Mucosa of gallbladder (tissue), 1 donor: ENCODE measurements around the gene ZNF521. TPM values are rescaled to one million over a fixed set of nuclear protein-coding genes. Genes with fewer than 3 reads are reported as not detected.
A peak's percentile ranks its signal among the peaks of the same experiment; 100 is the strongest.

Experiments
- DNase-seq: peaks from one replicate; pipeline ENCODE4 v3.0.0-alpha.2; 2020; ENCODE audit warnings: low spot score
- total RNA-seq: library from RNA; stranded (reverse); gene quantifications from one replicate; pipeline ENCODE4 v1.2.1, GENCODE V29; 2021
- donor health status: DM: no; HTN: no; CAD: no.

Gene ZNF521
- total RNA-seq, 1 donor from 2014 or later, result 14.6 TPM

DNA sequence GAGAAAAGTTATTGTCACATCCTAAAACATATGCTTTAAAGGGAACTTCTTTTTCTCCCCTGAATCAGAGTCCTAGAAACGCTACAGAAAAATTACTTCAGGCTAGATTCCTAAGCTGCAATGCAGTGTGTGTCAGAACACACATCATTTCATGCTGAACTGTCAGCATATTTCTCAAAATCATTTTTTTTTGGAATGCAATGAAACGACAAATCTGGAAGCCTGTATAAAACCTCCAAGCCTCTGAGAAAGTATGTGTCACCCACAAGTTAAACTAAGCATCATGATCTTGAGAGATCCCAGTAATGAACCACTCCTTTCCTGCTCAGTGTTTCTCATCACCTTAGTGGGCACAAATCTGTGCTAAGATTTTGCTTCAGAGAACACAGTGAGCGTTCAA lies 276.2 kb downstream of the ZNF521 start:
- DNase-seq, result no peak

DNA sequence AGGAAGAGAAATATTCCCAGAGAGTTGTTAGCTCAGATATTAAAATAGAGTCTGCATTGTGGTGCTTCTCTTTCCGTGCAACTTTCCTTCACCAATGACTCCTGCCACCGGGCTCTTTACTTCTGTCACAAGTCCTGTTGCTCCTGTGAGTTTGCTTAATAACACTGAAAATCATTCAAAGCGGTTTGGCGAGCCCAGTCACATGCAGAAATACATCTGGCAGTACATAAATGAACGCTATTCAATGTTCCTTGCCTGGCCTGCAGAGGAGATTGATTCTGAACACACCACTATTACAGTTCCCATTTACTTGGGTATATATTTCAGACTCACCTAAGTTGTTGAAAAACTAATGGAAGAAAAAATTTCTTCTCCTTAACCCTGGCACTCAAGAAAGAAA lies 276.6 kb downstream of the ZNF521 start:
- no peak for DNase-seq

DNA sequence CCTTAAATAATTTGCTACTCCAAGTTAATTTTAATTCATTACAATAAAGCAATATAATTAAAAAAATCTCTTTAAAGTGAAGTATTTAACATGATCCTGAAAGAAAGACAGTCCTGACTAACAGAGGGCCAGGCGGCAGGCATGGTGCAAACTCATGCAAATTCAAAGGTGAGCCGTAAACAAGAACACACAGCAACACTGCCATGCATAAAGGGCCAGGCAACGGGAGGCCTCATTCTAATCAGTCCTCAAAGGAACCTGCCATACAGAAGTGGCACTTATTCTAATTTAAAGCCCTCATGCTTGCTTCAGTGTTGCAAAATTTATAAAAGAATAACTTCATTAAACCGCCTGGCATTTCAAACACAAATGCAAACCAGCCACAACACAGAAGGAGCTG lies 277.0 kb downstream of the ZNF521 start:
- no peak for DNase-seq

DNA sequence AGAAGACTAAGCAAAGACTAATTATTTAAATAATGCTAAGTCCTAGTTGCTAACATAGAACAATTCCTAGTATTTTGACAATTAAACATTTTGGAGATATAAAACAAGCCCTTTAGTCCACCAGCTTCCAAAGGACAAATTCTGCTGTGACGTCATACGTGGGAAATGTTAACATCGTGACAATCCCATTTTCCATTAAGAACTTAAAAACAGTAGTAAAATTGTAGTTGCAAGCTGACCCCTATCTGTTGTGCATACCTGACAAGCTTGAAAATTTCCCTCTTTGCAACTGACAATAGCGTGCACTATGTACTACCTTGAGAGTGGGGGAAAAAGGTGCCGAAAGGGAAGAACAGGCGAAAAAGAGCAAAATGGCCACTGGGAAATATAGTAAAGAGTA lies 279.8 kb downstream of the ZNF521 start:
- no peak for DNase-seq

DNA sequence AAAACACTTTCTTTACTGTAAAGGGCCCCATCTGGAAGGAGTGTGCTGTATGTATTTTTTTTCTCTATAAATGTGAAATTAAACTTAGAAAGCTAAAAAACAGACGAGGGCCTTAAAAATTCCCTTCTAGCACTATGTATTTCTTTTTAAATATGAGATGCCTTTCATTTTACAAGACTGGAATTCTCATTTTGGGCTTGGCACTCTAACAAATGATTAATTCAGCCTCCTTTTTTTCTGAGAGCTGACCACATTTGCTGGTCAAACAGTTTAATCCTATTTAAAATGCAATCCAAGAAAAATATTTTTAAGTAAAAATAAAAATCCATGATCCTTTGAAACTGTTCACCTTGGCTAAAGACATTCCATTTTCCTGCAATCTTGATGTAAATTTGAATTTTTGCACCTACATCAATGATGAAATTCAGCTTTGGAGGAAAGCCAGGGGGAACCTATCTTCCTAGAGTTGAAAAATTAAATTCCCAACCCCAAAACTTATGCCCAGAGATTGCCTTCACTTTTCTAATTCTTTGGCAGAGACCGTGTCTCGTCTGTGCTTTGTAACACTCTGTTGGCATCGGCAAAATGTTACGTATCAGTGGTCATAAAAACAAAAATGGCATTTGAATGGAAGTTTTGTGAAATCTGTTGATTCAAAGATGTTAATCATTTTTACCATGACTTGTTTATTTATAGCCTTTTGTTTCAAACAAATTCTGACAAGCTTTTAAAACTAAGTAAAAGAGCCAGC lies 284.5 kb downstream of the ZNF521 start:
- no peak for DNase-seq

DNA sequence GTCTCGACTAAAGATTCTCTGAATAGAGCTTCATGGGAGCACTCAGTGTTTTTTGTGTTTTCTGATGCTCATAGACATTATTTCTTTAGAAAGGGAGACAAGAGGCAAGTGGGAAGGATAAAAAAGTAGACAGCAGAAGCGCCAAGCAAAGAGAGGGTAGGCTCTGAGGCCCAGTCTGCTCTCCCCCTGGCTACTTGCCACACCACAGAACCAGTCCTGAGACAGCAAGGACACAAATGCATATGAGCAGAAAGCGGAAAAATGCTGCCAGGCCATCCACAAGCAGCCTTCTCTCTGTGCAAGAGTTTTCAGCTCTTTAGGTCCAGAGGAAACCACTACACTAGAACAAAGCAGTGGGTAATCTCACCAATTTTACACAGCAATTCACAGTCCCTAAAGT lies 285.4 kb downstream of the ZNF521 start:
- no peak for DNase-seq

DNA sequence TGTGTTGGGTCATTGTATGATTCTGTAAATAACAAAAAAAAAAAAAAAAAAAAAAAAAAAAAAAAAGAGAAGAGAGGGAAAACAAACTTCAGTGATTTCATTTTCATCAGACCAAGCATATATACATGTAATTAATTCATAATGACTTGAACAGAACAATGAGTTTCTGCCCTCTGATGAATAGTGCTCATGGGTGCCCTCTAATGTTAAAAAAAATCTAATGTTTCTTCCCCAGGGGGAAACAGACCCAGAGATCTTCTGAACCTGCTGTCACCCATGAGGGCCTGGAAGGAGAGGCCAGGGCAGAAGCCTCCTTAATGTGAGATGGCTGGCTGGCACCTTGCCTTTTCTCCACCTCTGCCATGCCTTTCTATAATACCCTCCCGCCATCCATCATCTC lies 289.2 kb downstream of the ZNF521 start:
- DNase-seq, result no peak

DNA sequence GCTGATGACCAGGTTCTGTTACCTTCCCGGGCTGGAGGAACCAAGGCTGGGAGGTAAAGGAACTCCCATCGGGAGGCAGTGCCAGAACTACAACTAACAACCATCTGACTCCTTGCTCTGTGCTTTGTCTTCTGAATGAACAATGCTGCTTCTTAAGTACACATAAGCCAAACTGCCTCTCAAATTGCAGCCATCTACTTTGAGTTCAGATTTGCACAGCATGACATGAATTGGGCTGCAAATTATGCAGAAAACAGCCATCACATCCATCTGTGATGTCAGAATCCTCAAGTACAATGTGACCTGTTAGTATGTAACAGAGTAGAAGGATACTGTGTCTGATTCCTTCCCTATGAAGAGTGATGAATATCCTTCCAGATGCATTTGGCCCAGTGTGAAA lies 290.6 kb downstream of the ZNF521 start:
- DNase-seq, result no peak

DNA sequence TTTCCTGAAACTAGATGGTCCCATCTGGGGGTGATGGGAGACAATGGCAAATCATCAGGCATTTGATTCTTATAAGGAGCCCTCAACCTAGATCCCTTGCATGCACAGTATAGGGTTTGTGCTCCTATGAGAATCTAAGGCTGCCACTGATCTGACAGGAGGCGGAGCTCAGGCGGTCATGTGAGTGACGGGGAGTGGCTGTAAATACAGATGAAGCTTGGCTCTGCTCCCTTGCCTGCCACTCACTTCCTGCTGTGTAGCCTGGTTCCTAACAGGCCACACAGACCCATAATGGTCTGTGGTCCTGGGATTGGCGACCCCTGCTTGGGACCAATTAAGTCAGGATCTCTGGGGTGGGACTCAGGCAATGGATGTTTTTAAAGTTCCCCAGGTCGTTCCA lies 293.4 kb downstream of the ZNF521 start:
- no peak for DNase-seq

DNA sequence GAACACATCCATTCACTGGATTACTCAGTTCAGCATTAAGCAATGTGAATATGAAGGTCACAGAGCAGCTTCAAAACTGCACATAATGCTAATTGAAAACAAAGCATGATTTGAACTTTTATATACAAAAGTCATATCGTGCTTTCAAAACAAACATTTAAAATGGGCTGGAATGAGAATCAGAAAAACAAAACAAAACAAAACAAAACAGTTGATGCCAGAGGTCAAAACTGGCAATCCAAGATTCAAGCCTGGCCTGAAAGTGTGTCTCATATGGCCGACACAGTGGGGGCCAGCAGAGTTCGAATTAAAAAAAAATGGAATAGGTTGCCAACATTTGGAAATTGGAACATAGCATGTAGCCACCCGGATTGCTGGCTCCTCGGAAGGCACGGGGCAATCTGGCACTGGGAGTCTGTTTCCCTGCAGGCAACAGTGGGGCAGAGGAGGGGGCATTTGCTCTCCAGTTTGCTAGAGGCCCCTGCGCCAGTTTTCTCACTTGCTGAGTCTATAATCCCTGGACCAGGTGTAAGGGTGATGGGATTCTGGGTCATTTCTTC lies 294.4 kb downstream of the ZNF521 start:
- no peak for DNase-seq

DNA sequence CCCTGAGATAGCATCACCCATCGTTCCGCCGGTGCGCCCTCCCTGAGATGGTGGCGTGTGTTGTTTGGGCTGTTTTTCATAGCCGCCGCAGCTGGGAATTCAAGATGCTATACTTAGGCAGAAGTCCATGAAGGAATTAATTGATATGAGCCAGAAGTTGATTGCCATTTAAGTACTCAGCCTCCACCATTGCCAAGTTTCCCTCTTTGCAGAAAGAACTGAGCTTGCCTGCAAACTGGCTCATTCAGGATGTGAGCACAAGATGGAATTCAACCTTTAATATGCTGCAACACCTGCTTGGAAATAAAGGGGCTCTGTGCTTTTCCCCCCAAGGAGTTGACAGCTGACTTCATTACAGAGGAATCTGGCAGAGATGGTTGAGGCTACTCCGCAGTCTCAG lies 295.5 kb downstream of the ZNF521 start:
- DNase-seq, result no peak

DNA sequence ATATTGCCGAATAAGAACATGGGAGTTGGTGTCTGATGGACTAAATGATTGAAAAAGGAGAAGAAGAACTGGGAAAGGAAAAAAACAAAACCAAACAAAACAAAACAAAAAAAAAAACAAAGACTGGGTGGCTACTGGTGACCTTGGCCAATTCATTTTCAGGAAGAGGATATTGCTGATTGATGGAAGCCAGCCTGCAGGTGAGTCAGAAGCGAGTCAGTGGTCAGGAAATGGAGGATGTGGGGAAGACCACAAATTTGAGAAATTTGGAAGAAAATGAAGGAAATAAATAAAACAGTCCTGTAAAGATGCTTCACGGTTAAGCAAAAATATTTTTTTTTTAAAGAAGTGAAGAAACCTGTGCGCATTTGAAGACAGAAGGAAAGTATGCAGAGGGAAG lies 296.9 kb downstream of the ZNF521 start:
- DNase-seq, result no peak

DNA sequence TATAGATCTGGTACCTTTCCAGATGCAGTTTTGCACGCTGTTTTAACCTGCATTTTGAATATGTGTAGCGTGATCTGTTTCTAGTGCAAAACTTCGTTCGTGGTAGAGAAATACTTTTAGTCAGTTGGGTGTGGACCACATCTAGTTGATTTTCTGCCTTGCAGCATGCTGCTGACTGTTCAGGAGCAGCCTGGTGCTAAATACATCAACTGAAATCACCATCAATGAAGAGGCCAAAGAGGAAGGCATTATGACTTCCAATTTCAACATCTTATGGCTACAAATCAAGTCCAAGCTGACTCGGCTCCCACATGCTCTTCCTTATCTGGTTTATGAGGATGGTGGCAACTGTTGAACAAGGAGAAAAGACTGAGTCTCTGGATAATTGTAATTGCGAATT lies 298.5 kb downstream of the ZNF521 start:
- DNase-seq, result no peak

DNA sequence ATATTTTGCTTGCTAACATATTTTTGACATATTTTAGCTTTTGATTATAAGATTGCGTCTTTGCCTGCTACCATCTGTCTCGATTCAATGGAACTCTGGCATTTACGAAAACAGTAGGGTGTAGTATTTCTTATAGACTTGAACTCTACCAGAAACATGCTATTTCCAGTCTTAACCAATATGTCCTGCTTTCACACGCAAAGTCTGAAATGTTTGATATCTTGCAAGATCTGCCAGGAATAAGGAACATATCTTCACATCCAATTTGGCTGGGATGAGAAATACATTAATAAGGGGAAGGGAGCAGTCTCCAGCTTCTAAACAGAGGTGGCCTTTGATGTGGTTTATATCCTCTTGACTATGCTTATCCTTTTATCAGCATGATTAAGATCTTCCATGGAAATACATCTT lies 299.4 kb downstream of the ZNF521 start:
- DNase-seq, result no peak

DNA sequence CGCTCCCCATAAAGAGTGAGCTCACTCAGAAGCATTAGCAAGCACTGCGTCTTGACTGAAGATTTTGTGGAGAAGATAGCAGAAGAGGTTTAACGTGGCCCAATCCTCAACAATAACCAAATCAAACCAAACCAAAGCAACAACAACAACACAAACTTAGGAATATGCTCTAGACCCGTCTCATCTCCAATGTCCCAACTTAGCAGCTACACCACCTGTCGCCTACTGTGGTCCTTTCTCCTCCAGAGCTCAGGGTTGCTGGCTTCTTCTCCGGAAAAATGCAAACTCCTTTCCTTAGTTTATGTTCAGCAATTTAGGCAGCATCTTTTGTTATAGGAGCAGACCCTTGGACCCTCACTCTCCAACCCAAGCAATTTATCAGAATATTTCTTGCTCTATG lies 301.4 kb downstream of the ZNF521 start:
- no peak for DNase-seq

DNA sequence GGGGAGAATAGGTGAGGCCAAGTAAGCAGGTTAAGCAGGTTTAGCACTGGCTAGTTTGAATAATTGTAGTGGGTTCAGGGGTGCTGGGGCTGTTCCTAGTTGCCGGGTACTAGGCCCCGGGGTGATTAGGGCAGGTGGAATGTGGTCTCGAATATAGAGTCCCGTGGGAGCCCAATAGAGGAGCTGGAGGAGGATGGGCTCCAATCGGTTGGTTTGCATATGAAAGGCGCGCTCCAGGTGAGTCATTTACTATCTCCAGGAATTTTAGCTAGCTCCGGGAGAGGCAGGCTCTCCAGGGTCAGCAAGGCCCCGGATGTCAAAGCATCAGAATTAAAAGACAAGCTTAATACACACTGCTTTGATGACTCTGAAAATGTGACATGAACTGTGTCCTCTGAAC lies 304.0 kb downstream of the ZNF521 start:
- no peak for DNase-seq

DNA sequence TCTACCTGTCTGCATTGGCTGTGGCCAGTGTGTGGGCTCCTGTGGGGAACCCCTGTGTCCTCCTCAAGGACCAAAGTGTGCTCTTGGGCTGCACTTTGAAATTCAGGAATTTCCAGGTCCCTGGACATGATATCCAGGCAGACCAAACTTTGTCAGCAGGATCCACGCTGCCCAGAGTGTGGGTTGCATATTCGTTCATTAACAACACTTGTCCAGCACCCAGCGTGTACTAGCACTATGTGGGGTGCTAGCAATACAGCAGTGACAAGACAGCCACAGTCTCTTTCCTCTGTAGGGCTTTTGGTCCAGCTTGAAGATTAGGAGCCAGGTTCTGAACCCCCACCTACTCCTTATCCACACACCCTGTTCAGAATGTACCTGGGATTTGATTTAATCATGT lies 304.5 kb downstream of the ZNF521 start:
- no peak for DNase-seq

DNA sequence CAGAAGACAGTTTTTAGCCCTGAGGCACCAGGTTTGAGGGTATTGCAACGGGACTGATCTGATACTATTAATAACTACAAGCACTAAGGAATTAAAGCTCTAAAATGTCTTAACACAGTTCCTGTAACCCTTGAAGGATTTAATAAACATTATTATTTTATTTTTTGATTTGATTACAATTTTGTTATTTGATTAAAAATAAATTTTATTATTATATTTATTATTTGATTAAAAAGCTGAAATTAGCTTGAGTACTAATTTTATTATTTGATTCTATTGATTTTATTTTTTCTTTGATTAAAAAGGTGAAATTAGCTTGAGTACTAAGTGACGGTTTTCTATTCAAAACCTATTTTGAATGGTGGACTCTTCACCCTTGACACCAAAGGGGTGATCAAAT lies 307.3 kb downstream of the ZNF521 start:
- DNase-seq, result no peak

DNA sequence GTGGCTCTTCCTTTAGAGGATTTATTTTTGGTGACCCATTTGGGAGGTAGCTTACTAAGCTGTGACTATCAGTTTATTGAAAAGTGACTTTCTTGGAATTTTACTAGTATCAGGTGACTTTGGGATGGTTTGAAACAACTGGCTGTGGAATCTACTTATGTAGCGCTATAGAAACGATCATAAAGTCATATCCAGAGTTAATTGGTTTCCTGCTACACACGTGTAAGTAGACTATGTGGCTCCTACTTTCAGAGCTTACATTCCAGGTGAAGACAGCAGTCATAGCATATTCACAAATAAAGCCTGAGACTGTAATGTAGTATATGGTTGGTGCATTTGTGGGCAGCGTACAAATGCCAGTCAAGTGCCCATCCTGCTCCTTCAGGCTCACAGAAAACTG lies 308.9 kb downstream of the ZNF521 start:
- DNase-seq, result no peak

DNA sequence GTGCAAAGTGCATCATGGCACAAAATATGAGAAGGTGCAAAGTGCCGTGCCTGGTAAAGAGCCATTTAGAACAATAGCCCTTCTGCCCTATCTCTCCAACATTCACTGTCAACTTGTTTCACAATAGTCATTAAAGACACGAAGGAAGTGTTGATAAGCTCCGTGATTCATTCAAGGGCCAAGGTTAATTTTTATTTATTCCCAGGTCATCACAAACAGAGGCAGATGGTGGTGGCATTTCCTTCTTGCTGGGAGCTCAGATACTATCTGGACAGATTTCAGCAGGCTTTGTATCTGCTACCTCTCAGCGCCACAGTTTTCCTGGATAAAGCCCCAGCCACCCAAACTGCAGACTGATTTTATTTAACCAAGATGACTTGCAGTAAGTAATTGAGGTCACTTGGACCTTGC lies 309.3 kb downstream of the ZNF521 start:
- peak; percentile 10 for DNase-seq

DNA sequence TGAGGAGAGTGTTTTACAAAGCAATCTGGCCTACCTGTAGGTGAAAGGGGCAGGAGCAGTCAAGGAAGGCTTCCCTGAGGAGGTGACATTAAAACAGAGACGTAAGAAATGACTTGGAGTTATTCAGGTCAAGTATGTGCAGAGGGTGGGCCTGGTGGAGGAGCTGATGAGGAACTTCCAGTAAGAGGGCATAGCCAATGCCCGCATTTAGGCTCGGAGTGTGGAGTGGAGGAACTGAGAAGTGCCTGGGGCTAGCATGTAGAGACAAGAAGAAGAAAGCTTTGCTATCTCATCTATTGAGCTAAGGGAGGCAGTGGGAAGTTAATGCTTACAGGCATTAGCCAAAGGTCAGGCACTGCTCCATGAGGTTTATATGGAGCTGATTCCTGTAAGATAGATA lies 312.2 kb downstream of the ZNF521 start:
- DNase-seq, result no peak

DNA sequence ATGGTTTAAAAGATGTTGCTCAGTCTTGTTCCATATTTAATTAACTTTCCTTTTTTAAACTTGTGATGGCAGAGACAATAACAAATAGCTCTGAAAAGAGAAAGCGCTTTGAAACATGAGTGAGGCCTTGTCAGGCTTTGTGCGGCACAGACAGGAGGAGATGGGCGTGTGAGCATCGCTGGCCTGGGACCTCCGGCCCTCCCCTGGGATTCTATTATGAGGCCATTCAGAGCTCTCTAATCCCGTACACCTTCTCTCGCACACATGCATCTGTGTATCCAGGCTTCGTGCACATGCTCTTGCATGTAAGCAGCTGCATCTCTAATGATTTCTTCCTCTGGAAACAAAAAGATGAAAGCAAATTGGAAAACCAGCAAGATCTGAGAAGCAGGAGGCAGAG lies 313.7 kb downstream of the ZNF521 start:
- no peak for DNase-seq

DNA sequence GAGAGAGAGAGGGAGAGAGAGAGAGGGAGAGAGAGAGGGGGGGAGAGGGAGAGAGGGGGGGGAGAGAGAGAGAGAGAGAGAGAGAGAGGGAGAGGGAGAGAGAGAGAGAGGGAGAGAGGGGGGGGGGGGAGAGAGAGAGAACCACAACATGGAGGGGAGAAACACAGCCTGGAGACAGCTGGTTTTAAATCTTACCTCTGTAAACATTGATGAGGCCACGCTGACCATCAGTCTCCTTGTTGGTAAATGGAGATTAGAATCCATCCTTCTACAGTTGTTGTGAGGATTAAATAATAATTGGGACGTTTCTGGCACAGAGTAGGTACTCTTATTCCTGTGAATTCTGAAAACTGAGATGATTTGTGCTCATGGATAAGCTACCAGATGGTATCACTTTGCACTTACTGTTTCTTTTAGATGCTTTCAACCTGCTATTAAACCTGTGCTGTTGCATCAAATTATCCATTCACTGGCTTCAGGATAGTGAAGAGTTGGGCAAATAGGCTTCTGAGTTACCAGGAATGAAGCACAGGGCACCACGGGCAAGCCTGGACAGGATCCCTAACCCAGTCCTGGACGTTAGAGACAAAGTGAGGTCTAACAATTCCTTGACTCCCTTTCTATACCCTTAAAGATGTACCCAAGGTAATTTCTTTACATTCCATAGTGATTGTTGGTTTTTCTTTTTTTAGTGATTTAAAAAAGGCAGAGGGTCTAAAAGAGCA lies 318.1 kb downstream of the ZNF521 start:
- DNase-seq, result no peak
